Endodermal cell (in vitro differentiated cells): ENCODE data around the gene PRKCE. TPM values are rescaled to one million over a fixed set of nuclear protein-coding genes. Genes with fewer than 3 reads are reported as not detected.

Source experiments
- DNase-seq: peaks from one replicate; pipeline ENCODE4 v3.0.0-alpha.2; 2017
- H3K27ac ChIP-seq: 2 replicates; pipeline ENCODE4 v1.5.1; 2013; ENCODE audit warnings: mild to moderate bottlenecking, low read depth, low read length, moderate library complexity
- H3K27me3 ChIP-seq: 2 replicates; pipeline ENCODE4 v1.6.1; 2013; ENCODE audit warnings: mild to moderate bottlenecking, low read length, moderate library complexity; ENCODE audit not compliant: insufficient read depth, control insufficient read depth, poor library complexity, severe bottlenecking
- H3K36me3 ChIP-seq: 2 replicates; pipeline ENCODE4 v1.7.0; 2013; ENCODE audit warnings: mild to moderate bottlenecking, low read length, moderate library complexity; ENCODE audit not compliant: control insufficient read depth, insufficient read depth
- H3K4me1 ChIP-seq: one replicate; pipeline ENCODE4 v1.7.0; 2013; ENCODE audit warnings: low read length; ENCODE audit not compliant: control insufficient read depth, insufficient read depth
- H3K4me3 ChIP-seq: 2 replicates; pipeline ENCODE4 v1.5.1; 2013; ENCODE audit warnings: mild to moderate bottlenecking, low read length, moderate library complexity
- H3K9ac ChIP-seq: 2 replicates; pipeline ENCODE4 v1.6.1; 2013; ENCODE audit warnings: mild to moderate bottlenecking, low read length, moderate library complexity; ENCODE audit not compliant: poor library complexity, severe bottlenecking; ENCODE audit errors: extremely low read depth
- H3K9me3 ChIP-seq: 2 replicates; pipeline ENCODE4 v1.6.1; 2013; ENCODE audit warnings: mild to moderate bottlenecking, low read length, moderate library complexity; ENCODE audit not compliant: control insufficient read depth
- H3K27ac Mint-ChIP-seq: 2 replicates; pipeline ENCODE4 v1.8.0; 2020; ENCODE audit warnings: mixed read lengths
- H3K27me3 Mint-ChIP-seq: 2 replicates; pipeline ENCODE4 v1.8.0; 2021; ENCODE audit warnings: mild to moderate bottlenecking, mixed read lengths; ENCODE audit not compliant: insufficient read depth
- H3K36me3 Mint-ChIP-seq: 2 replicates; pipeline ENCODE4 v1.8.0; 2020; ENCODE audit warnings: low read depth, mixed read lengths
- H3K4me1 Mint-ChIP-seq: 2 replicates; pipeline ENCODE4 v1.8.0; 2020; ENCODE audit warnings: mixed read lengths
- H3K4me3 Mint-ChIP-seq: 2 replicates; pipeline ENCODE4 v1.8.0; 2020; ENCODE audit warnings: mild to moderate bottlenecking, moderate library complexity, mixed read lengths
- H3K9me3 Mint-ChIP-seq: 2 replicates; pipeline ENCODE4 v1.8.0; 2020; ENCODE audit warnings: mild to moderate bottlenecking, mixed read lengths
- WGBS, 2 experiments: methylation state at CpG; one replicate each; pipeline versions ENCODE4 v1.1.5 to v1.1.7; 2013; ENCODE audit warnings: missing lambda C conversion rate in 2 of 2, mixed read lengths in 1 of 2; ENCODE audit not compliant: insufficient coverage in 1 of 2, insufficient read length in 1 of 2; 5-methylcytosine and 5-hydroxymethylcytosine counted together
- total RNA-seq, 2 donors: library from RNA; stranded (reverse); fragmentation: NEBNext Ultra II Directional in 1 of 2; extraction: Animal tissue kit (Norgen Biotek cat#: 25700) in 1 of 2; gene quantifications; 2 replicates in 1 of 2; 3 replicates in 1 of 2; pipeline ENCODE4 v1.2.1, GENCODE V29; 2021
- TF ChIP-seq, protein P1 (sequence below): fragments of 200-600 bp; sonication (generic); conservative IDR thresholded peaks from 2 replicates; pipeline ENCODE4 v1.5.0; 2021; ENCODE audit warnings: antibody characterized with exemption, mild to moderate bottlenecking

The PRKCE gene
- total RNA-seq, 2 donors from 2014 or later, result 1.4 to 1.7 TPM

DNA sequence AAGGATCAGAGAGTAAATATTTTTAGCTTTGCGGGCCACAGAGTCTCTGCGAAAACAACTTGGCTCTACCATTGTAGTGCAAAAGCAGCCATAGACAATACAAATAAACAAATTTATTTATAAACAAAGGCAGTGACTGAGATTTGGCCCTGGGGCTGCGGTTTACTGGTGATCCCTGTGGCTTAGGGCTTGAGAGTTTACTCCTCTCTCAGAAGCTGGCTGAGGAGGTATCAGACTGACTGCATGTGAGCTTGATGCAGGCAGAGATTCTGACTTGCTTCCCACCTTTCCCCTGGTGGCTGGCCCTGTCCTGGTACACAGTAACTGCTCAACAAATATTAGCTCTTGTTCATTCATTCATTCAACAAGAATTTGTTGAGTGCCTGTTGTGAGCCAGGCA is 81.5 kb downstream of the PRKCE start:
- Mint-ChIP-seq H3K4me1 (peaks cover 11% of the 10 kb centered on the region), H3K27ac (no peak overlapping the region), H3K36me3 (no peaks in the 10 kb centered on the region), H3K4me3 (no peak overlapping the region), H3K27me3 (peaks cover 22% of the 10 kb centered on the region), H3K9me3 (no peaks in the 10 kb centered on the region)
- WGBS, 2 experiments, result 89 to 92% methylated on average over 3 of the region's 3 CpGs
- Histone ChIP-seq H3K4me3 (no peak overlapping the region), H3K9me3 (no peaks in the 10 kb centered on the region), H3K27me3 (peaks cover 18% of the 10 kb centered on the region), H3K9ac (no peak overlapping the region), H3K27ac (no peak overlapping the region), H3K36me3 (no peaks in the 10 kb centered on the region), H3K4me1 (no peaks in the 10 kb centered on the region)
- TF ChIP-seq, protein P1, sequence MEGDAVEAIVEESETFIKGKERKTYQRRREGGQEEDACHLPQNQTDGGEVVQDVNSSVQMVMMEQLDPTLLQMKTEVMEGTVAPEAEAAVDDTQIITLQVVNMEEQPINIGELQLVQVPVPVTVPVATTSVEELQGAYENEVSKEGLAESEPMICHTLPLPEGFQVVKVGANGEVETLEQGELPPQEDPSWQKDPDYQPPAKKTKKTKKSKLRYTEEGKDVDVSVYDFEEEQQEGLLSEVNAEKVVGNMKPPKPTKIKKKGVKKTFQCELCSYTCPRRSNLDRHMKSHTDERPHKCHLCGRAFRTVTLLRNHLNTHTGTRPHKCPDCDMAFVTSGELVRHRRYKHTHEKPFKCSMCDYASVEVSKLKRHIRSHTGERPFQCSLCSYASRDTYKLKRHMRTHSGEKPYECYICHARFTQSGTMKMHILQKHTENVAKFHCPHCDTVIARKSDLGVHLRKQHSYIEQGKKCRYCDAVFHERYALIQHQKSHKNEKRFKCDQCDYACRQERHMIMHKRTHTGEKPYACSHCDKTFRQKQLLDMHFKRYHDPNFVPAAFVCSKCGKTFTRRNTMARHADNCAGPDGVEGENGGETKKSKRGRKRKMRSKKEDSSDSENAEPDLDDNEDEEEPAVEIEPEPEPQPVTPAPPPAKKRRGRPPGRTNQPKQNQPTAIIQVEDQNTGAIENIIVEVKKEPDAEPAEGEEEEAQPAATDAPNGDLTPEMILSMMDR, result no peak
- DNase-seq, result no peak

DNA sequence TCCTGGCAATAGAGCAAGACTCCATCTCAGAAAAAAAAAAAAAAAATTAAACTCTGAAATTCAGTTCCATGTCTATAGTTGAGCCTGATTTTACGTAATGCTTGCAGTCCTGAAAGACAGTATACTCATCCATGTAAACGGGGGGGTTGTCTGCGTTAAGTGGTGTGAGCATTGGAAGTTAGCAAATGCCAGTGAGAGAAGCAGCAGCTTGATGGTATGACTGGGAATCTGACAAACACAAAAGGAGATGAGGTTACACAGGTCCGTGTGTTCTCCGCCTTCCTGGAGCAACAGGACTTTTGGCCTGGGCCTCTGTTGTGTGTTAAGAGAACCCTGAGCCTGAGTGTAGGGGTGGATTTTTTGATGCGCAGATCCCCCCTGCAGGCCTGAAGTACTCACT is 82.9 kb downstream of the PRKCE start:
- Mint-ChIP-seq H3K4me3 (no peak overlapping the region), H3K27ac (no peak overlapping the region), H3K9me3 (no peaks in the 10 kb centered on the region), H3K27me3 (peaks cover 28% of the 10 kb centered on the region), H3K4me1 (peaks cover 11% of the 10 kb centered on the region), H3K36me3 (no peaks in the 10 kb centered on the region)
- Histone ChIP-seq H3K27me3 (peaks cover 18% of the 10 kb centered on the region), H3K4me3 (no peak overlapping the region), H3K36me3 (no peaks in the 10 kb centered on the region), H3K4me1 (no peaks in the 10 kb centered on the region), H3K9ac (no peak overlapping the region), H3K27ac (no peak overlapping the region), H3K9me3 (no peaks in the 10 kb centered on the region)
- TF ChIP-seq, protein P1, result no peak
- no peak for DNase-seq
- WGBS, 2 experiments, result 88 to 100% methylated on average over 1 to 6 of the region's 6 CpGs

DNA sequence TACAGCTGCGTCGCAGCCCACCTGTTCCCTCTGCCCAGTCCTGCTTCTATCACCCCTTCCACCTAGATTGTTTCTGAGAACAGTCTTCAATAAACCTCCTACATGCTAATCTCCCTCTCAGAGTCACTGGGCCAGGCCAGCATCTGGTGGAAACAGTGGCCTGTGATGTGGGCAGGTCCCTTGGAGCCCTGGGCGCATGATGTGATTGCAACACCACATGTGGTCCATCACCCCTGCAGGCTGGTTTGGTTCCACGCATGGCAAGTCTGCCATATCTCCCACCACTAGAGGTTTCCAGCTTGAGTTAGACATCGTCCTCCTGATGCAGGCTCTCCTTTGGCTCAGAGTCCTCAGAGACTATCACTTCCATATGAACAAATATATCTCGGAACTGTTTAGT is 83.5 kb downstream of the PRKCE start:
- peaks cover 30% of the 10 kb centered on the region for H3K27me3 Mint-ChIP-seq
- no peak overlapping the region for H3K9ac ChIP-seq
- no peak overlapping the region for H3K27ac Mint-ChIP-seq
- DNase-seq, result no peak
- H3K27me3 ChIP-seq, result peaks cover 19% of the 10 kb centered on the region
- no peaks in the 10 kb centered on the region for H3K36me3 ChIP-seq
- no peak overlapping the region for H3K27ac ChIP-seq
- H3K4me3 Mint-ChIP-seq, result no peak overlapping the region
- H3K4me3 ChIP-seq, result no peak overlapping the region
- peaks cover 11% of the 10 kb centered on the region for H3K4me1 Mint-ChIP-seq
- 88 to 92% methylated on average over 4 to 6 of the region's 6 CpGs for WGBS, 2 experiments
- no peaks in the 10 kb centered on the region for H3K9me3 ChIP-seq
- H3K36me3 Mint-ChIP-seq, result no peaks in the 10 kb centered on the region
- TF ChIP-seq, protein P1, result no peak
- no peaks in the 10 kb centered on the region for H3K4me1 ChIP-seq
- H3K9me3 Mint-ChIP-seq, result no peaks in the 10 kb centered on the region
